Fibroblast of lung (primary cell): ENCODE data around the gene IL12B.
"Not testable (repeated sequence)": the region's sequence is repeated elsewhere in the genome, so short reads cannot be mapped to it uniquely, and the experiment has no call there.

Experiments used
- CTCF ChIP-seq, 2 donors: IDR thresholded peaks in 1 of 2; conservative IDR thresholded peaks in 1 of 2; 1 replicate in 1 of 2; 2 replicates in 1 of 2; pipeline ENCODE4 v1.5.1; 2011 to 2012; ENCODE audit warnings: low read length in 2 of 2, control low read depth in 1 of 2, inconsistent platforms in 1 of 2, low read depth in 1 of 2, mild to moderate bottlenecking in 1 of 2
- EZH2 ChIP-seq: IDR thresholded peaks from 2 replicates; pipeline ENCODE4 v1.5.1; 2012; ENCODE audit warnings: low read length, control low read depth, mild to moderate bottlenecking; ENCODE audit errors: missing control alignments

GRCh38 chr5:159350644-159351043, 20.4 kb upstream of the IL12B start:
- not testable (repeated sequence) for TF ChIP-seq EZH2; CTCF (conservative IDR thresholded peaks at IDR 0.05 in 1 of 2, IDR thresholded peaks at IDR 0.05 in 1 of 2; ENCODE audit: low read depth in 1 of 2, low read length in 2 of 2)
